Erythroblast (primary cell): Measurements from ENCODE around the gene MYOCOS.
"Not testable (repeated sequence)": the region's sequence is repeated elsewhere in the genome, so short reads cannot be mapped to it uniquely, and the experiment has no call there.

Source experiments
- GATA1 ChIP-seq: IDR thresholded peaks from 2 replicates; pipeline ENCODE4 v1.6.1; 2011; ENCODE audit warnings: low read depth, mild to moderate bottlenecking, control low read depth, low read length, moderate library complexity
- POLR2A ChIP-seq: IDR thresholded peaks from 2 replicates; pipeline ENCODE4 v1.6.1; 2011; ENCODE audit warnings: mild to moderate bottlenecking, low read length

DNA sequence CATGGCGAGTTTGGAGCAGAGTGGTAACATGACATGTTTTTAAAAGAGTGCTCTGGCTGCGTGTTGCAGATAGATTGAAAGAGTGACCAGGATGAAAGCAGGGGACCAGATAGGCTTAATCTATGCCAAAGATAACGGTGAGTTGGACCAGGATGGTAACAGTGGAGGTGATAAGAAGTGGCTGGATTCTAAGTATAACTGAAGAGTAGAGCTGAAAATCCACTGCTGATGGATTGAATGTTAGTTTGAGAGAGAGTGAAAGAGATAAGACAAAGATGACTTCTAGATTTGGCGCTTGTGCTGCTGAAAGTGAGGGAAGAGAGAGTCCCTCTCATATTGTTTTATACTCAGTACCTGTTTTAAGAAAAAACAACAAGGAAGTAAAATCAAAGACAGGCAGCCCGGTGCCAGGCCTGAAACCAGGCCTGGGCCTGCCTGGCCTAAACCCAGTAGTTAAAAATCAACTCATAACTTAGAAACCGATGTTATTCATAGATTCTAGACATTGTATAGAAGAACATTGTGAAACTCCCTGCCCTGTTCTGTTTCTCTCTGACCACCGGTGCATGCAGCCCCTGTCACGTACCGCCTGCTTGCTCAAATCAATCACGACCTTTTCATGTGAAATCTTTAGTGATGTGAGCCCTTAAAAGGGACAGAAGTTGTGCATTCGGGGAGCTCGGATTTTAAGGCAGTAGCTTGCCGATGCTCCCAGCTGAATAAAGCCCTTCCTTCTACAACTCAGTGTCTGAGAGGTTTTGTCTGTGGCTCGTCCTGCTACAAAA, 6.7 kb upstream of the MYOCOS start:
- not testable (repeated sequence) for TF ChIP-seq POLR2A, GATA1
